SIG-M5 (cell line): ENCODE data around the gene HDHD3.

ENCODE experiments used
- DNase-seq: peaks from one replicate; lab custom pipeline; 2025; lab: John Stamatoyannopoulos, UW

HDHD3 gene

DNA sequence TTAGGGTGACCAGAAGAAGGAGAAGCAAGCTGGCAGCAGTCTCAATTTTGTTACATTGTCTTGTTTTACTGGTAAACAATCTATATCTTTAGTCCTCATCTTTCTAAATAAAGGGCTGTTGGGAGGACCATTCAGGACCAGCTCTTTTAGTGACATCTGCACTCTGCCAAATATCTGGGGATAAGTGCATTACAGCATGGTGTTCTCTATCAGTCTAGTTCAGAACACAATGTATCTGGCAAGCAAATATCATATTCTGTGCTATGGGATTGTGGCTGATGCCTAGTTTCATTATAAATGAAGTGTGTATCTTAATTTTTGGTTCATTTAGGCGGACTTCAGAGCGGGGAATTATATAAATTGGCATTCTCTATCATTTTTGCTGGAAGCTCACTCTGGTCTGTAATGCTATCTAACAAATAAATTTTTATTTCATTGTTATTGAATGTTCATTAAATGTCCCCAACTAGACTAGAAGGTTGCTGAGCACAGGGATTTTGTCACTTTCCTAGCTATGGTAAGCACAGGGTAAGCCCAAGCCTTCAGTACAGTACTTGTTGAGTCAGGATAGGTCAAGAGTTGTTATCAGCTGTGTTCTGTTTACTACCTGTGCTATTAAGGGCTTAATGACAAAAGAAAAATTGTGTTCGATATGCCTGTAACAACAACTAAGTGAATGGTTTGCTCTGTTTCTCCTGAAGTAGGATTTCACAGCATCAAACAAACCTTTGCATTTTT lies 48.6 kb downstream of the HDHD3 start:
- DNase-seq, result no peak

GRCh38 chr9:113326230-113326629 lies 50.6 kb downstream of the HDHD3 start:
- DNase-seq, result no peak
